Activated naive CD4-positive, alpha-beta T cell treated with Interleukin-2 at 50 U/mL for 16 hours (primary cell): ENCODE results near the gene SLC19A1.

Experiments
- DNase-seq: peaks from one replicate; pipeline ENCODE4 v3.0.0-alpha.2; 2020

Gene SLC19A1

DNA sequence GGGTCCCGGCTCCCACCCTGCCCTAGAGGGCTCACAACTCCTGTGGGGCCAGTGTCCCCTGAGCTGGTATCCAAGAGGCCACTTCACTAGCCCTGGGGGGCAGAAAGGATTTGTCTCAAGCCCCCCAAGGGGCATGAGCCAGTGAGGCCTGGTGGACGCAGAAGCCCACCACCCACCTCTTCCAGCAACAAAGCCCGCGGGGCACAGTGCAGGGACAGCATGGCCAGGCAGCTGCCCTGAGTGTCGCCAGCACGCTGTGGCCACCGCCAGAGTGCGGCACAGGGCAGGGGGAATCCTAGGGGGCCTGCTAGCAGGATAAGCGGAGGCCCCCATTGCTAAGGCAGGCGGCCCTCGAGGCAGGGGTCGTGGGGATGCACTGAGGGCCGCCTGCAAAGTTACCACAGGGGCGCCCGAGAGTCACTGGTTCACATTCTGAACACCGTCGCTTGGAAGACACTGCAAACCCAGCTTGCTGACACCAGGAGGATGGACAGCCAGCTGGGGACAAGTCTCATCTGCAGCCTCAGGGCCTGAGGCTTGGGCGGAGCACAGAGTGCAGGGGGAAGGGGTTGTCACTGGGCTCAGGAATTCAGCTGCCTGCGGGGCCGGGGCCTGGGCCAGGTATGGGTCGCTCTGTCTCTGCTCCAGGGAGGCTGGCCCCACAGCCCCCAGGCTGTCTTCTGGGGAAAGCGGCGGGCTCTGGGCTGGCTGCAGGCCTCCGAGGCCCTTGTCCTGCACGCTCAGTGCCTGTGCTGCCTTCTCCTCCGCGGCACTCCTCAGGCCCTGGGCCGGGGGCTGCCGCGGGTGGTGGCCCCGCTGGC is 26.8 kb downstream of the SLC19A1 start:
- no peak for DNase-seq

DNA sequence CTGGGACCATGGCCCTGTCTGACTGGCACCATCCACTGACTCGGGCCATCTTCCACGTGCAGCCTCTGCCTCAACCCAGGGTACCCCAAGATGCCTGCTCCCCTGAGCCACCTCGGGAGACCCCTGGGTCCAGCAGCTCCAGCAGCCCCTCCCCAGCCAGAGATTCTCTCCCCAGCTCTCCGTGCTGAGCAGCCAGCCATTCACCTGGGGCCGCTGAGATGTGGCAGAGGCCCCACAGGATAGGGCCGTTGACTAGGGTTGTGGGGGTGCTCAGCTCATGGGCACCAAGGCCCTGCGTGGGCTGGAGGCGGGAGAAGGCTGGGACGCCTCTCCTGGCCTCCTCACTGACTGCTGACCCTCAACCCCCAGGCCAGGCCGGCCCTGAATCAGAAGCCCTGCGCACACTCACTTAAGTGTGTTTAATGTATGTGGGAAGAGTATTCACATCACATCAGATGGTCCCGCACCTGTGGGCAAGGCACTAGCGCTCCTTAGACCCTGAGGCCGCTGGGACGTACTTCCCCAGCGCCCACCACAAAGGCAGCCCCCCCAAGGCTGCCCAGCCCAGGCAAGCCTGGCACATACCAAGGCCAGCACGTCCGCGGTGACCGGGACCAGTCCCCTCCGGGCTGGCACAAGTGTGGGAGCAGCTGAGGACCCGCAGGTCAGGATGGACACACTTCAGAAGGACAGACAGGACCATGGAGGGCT is 27.8 kb downstream of the SLC19A1 start:
- no peak for DNase-seq

DNA sequence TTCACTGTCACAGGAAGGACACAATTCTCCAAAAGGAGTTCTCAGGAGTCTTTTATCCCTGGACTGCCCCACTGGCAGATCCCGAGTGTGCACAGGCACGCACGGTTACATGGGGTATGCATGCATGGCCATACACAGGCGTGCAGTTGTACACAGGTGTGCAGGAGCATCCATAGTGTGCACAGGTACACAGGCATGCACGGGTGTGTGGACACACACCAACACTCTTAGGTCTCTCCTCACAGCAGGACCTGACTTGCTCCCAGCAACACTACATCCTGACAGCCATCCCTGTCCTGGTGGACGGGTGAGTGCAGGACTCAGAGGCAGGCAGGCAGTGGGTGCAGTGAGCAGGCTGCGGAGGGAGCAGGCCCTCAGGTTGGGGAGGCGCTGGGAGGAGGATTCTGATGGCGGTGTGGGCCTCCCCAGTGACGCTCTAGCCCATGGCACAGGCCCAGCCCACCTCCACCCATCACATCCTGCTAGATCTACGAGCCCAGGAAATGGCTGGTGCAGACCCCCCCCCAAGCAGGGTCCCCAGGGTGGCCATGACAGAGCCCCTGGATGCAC is 28.4 kb downstream of the SLC19A1 start:
- DNase-seq, result no peak

DNA sequence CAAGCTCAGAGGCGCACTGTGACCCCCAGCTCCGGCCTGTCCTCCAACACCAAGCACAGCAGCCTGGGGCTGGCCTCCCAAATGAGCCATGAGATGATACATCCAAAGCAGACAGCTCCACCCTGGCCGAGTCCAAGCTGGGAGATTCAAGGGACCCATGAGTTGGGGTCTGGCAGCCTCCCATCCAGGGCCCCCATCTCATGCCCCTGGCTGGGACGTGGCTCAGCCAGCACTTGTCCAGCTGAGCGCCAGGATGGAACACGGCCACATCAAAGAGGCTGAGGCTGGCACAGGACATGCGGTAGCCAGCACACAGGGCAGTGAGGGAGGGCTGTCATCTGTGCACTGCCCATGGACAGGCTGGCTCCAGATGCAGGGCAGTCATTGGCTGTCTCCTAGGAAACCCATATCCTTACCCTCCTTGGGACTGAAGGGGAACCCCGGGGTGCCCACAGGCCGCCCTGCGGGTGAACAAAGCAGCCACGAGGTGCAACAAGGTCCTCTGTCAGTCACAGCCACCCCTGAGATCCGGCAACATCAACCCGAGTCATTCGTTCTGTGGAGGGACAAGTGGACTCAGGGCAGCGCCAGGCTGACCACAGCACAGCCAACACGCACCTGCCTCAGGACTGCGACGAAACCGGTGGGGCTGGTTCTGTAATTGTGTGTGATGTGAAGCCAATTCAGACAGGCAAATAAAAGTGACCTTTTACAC is 29.1 kb downstream of the SLC19A1 start:
- DNase-seq, result no peak

DNA sequence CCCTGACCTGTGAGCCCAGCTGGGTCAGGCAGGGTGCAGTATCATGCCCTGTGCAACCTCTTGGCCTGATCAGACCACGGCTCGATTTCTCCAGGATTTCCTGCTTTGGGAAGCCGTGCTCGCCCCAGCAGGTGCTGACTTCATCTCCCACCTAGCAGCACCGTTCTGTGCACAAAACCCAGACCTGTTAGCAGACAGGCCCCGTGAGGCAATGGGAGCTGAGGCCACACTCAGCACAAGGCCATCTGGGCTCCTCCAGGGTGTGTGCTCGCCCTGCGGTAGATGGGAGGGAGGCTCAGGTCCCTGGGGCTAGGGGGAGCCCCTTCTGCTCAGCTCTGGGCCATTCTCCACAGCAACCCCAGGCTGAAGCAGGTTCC is 29.6 kb downstream of the SLC19A1 start:
- no peak for DNase-seq

DNA sequence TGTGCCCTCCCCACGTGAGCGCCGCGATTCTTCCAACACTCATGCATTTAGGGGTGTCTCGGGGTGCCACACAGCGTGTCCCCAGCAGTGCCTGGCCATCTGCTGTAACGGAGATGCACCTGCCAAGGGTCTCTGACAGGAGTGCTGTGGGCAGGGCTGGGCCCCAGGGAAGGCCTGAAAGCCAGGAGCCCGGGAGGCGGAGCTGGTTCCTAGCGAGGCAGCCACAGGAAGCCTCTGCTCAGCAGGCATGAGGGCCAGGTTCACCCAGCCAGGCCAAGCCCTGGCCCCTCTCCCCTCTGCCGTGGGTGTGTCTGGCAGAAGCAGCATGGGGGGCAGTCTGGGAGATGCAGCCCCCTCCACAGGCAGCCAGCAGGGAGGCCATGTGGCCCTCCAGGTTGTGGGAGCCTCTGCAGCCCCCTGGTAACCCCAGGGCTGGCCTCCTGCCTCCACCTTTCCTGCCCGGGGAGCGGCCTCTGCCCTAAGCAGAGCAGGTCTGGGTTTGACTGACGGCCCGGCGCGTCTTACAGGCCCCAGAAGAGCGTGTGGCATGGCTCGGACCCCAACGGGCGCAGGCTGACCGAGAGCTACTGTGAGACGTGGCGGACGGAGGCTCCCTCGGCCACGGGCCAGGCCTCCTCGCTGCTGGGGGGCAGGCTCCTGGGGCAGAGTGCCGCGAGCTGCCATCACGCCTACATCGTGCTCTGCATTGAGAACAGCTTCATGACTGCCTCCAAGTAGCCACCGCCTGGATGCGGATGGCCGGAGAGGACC is 30.4 kb downstream of the SLC19A1 start:
- no peak for DNase-seq

DNA sequence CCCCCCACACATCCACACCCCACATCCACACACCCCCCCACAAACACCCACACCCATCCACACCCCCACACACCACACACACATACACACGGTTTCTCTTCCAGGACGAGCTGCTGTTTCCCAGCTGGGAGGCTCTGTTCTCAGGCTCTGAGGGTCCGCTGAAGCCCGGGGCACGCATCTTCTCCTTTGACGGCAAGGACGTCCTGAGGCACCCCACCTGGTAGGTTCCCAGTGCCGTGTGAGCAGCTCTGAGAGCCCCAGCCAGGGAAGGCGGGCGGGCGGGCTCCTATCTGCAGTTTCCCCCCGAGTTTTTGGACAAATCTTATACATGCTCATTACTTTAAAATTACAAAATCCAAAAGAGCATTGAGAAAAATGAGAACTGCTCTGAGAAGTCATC is 31.2 kb downstream of the SLC19A1 start:
- DNase-seq, result no peak

DNA sequence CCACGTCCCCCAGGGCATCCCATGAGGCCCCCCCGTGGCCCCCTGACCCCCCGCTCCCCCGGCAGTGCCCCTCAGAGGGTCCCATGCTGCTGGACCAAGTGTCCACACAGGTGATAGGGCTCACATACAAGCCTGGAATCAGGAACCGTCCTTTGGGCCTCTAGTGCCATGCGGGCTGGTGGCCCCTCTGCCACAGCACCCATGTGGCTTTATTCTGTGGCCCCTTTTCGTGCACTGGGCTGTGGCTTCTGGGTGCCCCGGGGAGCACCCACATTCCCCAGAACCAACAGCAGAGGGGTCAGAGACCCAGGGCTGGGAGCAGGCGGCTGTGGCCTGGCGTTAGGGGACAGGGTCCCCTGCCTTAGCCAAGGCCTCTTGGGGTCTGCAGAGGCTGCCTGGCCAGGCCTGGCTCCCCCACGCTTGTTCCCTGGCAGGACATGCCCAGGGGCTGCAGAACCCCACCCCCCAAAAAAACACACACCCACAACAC is 31.7 kb downstream of the SLC19A1 start:
- DNase-seq, result no peak

DNA sequence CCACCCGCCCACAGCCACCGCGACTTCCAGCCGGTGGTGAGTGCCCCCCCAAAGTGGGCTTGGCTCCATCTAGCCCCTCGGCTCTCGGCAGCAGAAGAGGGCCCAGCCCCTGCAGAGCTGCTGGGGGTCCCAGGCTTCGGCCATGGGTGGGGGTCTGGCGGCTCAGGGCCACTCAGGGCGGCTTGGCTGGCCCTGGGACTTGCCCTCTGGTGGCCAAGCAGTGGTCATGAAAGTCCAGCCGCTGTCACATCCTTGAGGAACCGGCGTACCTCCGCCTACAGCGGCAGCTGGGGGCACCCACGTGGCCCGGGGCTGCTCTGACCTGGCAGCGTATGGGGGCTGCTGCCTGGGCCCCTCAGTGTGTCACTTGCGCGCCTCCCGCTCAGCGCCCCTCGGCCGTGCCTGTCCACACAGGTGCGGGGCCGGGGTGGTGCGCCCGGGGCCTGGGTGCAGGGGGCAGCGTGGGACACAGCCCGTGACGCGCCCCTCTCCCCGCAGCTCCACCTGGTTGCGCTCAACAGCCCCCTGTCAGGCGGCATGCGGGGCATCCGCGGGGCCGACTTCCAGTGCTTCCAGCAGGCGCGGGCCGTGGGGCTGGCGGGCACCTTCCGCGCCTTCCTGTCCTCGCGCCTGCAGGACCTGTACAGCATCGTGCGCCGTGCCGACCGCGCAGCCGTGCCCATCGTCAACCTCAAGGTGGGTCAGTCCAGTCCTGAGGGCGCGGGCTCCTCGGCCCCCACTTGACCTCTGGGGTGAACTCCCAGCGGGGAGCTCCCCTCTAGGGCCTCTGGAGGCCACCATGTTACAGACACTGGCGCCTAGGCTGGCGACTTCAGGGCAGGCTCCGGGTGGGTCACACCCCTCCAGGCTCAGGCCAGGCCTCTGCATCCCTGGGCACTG is 32.4 kb downstream of the SLC19A1 start:
- DNase-seq, result no peak

DNA sequence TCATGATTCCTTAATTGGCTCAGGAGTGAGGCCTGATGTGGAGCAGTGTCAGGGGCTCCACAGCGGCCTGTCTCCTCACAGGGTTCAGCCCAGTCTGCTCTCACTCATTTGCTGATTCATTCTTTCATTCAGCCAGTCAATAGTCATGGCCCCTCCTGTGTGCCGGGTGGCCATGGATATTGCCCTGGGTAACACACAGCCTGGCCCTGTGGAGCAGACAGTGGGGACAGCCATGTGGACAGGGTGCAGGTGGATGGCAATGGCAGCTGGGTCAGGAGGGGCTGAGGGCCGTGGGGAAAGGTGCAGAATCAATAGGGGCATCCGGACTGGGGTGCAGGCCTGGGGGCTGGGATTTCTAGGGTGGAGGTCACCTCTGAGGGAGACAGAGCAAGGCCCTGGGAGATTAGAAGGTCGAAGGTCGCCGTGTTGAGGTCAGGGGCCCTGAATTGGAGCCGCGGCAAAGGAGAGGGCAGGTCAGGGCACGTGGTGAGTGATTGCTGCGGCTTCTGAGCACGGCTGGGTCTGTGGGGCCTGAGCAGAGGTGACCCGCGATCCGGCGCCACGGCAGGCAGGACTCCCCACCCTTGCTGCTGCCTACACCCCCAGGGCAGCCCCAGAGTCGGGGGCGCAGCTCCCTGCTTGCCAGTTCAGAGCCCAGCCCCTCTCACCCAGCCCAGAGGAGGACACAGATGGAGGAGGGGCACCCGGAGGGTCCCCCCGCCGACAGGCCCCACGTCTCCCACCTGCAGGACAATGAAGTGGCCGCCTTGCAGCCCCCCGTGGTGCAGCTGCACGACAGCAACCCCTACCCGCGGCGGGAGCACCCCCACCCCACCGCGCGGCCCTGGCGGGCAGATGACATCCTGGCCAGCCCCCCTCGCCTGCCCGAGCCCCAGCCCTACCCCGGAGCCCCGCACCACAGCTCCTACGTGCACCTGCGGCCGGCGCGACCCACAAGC is 33.4 kb downstream of the SLC19A1 start:
- DNase-seq, result no peak

DNA sequence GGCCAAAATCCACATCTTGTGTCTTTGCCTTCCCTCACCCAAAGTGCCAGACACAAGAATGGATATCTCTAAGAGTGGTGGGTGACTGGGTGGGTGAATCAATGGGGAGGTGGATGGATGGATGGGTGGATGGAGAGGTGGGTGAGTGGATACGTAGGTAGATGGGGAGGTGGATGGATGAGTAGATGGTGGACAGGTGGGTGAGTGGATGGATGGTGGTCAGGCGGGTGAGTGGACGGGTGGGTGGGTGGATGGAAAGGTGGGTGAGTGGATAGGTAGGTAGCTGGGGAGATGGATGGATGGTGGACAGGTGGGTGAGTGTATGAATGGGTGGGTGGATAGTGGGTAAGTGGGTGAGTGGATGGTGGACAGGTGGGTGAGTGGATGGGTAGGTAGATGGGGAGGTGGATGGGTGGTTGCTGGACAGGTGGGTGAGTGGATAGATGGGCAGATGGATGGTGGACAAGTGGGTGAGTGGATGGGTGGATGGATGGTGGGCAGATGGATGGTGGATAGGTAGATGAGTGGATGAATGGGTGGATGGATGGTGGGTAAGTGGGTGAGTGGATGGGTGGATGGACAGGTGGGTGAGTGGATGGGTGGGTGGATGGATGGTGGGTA is 34.2 kb downstream of the SLC19A1 start:
- DNase-seq, result no peak

DNA sequence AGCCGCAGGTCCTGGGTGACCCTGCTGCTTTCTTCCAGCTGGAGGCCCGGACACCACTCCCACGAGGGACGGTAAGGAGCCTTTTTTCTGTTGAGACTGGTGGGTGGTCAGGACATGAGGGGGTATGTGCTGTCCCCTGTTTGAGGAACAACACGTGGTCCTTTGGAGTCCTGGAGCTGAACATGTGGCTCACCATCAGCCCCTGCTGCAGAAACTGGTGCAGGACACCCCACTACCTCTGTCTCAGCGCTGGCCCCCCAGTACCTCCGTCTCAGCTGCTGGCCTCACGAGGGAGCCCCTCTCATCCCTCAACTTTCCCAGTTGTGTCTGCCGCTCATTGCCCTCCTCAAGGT is 34.7 kb downstream of the SLC19A1 start:
- no peak for DNase-seq

DNA sequence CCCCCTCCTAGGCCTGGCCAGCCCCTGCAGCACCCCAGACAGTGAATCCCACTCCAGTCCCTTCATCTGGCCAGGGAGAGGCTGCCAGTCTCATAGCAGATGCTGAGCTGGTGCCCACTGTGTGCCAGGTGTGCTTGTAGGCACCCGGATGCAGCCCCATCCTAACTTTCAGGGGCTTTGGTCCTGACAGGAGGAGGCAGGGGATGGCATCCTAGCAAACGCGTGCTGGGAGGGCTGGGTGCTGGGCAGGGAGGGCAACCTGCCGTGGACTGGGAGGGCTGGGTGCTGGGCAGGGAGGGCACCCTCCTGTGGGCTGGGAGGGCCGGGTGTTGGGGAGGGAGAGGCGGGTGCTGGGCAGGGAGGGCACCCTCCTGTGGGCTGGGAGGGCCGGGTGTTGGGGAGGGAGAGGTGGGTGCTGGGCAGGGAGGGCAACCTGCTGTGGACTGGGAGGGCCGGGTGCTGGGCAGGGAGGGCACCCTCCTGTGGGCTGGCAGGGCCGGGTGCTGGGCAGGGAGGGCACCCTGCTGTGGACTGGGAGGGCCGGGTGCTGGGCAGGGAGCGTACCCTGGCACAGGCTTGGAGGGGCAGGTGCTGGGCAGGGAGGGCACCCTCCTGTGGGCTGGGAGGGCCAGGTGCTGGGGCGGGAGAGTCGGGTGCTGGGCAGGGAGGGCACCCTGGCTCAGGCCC is 35.3 kb downstream of the SLC19A1 start:
- no peak for DNase-seq

DNA sequence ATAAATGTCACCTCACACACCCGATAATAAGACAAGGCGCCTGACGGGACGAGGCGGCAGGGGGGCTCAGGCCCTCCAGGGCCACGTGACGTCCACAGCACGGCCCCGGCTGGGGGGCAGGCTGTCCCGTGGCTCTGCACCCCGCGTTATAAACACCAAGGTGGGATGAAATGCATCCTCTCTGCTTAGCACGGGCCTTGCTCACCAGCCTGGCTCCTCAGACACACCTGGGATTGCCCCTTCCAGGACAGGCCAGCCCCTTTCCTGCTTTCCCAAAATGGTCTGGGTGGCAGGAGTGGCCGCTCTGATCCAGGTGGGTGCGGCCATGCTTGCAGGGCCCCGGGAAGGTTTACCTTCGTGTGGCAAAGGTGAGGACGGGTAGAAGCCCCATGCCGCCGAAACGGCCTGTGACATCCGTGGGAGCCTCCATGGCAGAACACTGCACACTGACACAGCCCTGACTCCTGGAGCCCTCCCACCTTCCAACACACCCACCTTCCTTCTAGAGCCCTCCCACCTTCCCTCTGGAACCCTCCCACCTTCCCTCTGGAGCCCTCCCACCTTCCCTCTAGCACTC is 35.9 kb downstream of the SLC19A1 start:
- no peak for DNase-seq

DNA sequence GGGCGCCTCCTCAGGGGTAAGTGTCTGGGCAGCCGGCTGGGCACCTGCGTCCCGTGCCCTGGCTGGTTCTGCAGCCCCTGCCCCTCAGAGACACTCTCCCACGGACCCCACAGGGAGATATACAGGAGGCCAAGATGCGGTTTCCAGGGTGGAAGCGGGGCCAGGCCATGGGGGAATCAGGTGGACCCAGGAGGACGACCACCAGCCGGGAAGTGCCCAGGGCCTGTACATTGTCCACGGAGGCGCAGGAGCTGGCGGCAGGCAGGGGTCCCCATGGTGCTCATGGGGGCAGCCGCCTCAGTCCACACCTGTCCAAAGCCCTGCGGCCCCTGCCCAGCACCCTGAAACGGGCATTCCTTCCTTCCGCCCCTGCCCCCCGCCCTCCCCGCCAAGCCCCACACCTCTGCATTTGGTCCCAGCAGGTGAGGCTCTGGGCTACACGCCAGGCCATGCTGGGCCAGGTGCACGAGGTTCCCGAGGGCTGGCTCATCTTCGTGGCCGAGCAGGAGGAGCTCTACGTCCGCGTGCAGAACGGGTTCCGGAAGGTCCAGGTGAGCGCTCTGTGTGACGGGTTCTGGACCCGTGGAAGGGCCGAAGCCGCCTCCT is 36.7 kb downstream of the SLC19A1 start:
- DNase-seq, result no peak

DNA sequence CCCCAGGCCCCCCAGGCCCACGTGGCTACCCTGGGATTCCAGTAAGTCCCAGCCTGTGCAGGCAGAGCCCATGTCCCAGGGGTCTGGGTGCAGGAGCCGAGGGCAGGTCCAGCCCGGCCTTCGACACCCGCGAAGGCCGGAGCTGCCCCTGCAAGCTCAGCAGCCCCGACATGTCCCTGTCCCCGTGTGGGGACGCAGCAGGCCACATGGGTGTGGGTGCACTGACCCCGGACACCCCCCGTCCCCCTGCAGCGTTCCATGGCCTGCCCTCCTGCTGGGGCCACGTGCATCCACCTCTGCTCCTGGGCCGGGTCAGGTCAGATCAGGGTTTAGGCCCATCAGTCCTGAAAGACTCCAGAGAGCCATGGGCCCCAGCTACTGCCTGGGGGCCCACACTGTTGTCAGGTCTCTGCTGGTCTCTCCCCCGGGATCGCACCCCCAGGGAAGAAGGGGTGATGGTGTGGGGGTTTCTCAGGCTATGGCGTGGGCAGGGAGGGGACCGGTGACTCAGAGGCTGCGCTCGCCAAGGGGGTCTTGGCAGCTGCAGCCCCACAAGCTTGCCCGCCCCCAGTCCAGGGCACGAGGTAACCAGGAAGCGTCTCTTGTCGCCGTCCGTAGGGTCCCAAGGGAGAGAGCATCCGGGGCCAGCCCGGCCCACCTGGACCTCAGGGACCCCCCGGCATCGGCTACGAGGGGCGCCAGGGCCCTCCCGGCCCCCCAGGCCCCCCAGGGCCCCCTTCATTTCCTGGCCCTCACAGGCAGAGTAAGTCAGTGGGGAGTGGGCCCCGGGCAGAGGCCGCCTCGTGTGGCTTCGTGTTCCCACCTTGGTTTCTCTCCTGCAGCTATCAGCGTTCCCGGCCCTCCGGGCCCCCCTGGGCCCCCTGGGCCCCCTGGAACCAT is 37.5 kb downstream of the SLC19A1 start:
- DNase-seq, result no peak

DNA sequence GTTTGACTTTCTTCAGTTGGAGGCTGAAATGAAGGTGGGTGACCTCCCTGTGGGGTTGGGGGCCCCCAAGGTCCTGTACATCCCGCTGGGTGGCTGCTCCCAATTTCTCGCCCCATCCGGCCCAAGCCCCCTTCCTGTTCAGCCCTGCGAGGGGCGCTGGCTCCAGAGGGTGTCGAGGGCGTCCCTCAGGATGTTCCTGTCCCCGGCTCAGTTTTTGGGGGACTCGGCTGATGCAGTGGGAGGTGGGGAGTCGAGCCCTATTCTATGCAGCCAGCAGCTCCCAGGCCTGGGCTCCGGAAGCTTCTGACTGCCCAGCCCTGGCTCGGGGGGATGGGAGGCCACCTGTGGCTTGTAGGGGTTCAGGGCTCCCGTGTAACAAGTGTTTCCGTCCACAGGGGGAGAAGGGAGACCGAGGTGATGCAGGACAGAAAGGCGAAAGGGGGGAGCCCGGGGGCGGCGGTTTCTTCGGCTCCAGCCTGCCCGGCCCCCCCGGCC is 38.2 kb downstream of the SLC19A1 start:
- no peak for DNase-seq
